IPS-18a (cell line): ENCODE data around the gene COL2A1.
A peak's percentile ranks its signal among the peaks of the same experiment; 100 is the strongest.

Source experiments
- H3K27ac ChIP-seq: one replicate; pipeline ENCODE4 v1.5.1; 2013; ENCODE audit warnings: low read length
- H3K27me3 ChIP-seq: one replicate; pipeline ENCODE4 v1.6.1; 2013; ENCODE audit warnings: mild to moderate bottlenecking, low read length; ENCODE audit not compliant: control insufficient read depth, insufficient read depth
- H3K36me3 ChIP-seq: one replicate; pipeline ENCODE4 v1.6.1; 2013; ENCODE audit warnings: low read depth, low read length; ENCODE audit not compliant: control insufficient read depth
- H3K4me1 ChIP-seq: one replicate; pipeline ENCODE4 v1.6.1; 2013; ENCODE audit warnings: low read depth, low read length; ENCODE audit not compliant: control insufficient read depth
- H3K4me3 ChIP-seq: one replicate; pipeline ENCODE4 v1.5.1; 2013; ENCODE audit warnings: low read length
- H3K9ac ChIP-seq: one replicate; pipeline ENCODE4 v1.6.1; 2013; ENCODE audit warnings: mild to moderate bottlenecking, low read length, moderate library complexity
- H3K9me3 ChIP-seq: one replicate; pipeline ENCODE4 v1.6.1; 2013; ENCODE audit warnings: low read depth, low read length; ENCODE audit not compliant: control insufficient read depth

Gene COL2A1

GRCh38 chr12:48039151-48039550 lies 34.9 kb upstream of the COL2A1 start:
- H3K4me1 ChIP-seq = peaks cover 20% of the 10 kb centered on the region
- no peak overlapping the region for H3K27ac ChIP-seq
- H3K9me3 ChIP-seq = no peaks in the 10 kb centered on the region
- no peak overlapping the region for H3K9ac ChIP-seq
- peaks cover 53% of the 10 kb centered on the region for H3K27me3 ChIP-seq
- H3K4me3 ChIP-seq = no peak overlapping the region
- H3K36me3 ChIP-seq = peaks cover 2% of the 10 kb centered on the region

DNA sequence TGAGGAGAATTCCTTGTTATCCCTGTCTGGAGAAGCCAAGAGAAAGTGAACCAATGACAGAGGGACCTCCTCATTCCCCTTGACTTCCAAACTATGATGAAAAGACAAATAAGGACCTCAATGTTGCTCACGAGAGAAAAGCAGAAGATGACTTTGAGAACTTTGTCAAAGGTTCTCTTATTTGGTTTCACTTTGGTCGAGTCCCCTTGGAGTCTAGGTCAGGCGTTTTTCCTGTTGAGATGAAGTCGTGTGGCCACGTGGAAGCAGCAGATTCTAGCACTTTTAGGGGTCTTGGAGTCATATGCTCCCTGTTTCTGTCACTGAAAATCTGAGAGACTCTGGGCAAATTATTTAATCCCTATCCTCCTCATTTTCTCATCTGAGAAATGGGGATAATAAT lies 33.8 kb upstream of the COL2A1 start:
- Histone ChIP-seq H3K27ac (peak overlapping the region; percentile 63), H3K9me3 (no peaks in the 10 kb centered on the region), H3K9ac (peak overlapping the region; percentile 57), H3K36me3 (no peaks in the 10 kb centered on the region), H3K4me3 (peak overlapping the region; percentile 49), H3K4me1 (peaks cover 20% of the 10 kb centered on the region), H3K27me3 (peaks cover 64% of the 10 kb centered on the region)

DNA sequence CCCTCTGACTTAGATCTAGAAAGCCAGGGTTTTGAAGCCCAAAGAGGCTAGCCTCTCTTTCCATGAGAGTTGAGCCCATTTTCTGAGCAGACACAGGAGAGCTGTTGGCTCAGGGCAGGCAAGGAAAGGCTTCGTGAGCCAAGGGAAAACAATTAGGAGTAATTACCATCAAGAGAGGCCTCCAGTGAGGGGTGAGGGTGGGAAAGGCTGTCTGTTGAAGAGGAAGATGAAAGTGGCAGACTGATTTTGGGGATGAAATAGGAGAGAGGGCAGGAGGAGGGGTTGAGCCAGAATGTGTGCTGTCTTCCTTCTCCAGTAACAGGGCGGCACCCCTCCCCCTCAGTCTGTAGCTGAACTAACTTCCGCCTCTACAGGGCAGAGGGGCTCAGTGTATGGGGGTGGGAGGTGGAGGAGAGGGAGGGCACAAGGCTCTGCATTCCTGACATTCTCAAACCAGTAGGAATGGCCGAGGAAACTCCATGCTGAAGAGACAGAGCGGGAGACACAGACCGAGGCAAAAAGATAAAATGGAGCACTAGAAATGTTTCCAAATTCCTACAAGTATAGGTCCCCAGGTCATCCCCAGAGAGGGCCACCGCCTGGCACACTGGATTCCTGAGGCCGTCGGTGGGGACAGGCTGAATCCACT lies 33.1 kb upstream of the COL2A1 start:
- no peaks in the 10 kb centered on the region for H3K36me3 ChIP-seq
- peak overlapping the region; percentile 57 for H3K9ac ChIP-seq
- H3K27ac ChIP-seq = peak overlapping the region; percentile 63
- peak overlapping the region; percentile 49 for H3K4me3 ChIP-seq
- peaks cover 20% of the 10 kb centered on the region for H3K4me1 ChIP-seq
- H3K27me3 ChIP-seq = peaks cover 71% of the 10 kb centered on the region
- H3K9me3 ChIP-seq = no peaks in the 10 kb centered on the region

GRCh38 chr12:48036818-48037217 lies 32.5 kb upstream of the COL2A1 start:
- Histone ChIP-seq H3K4me3 (peak overlapping the region; percentile 49), H3K4me1 (peaks cover 20% of the 10 kb centered on the region), H3K9me3 (no peaks in the 10 kb centered on the region), H3K27ac (no peak overlapping the region), H3K27me3 (peaks cover 76% of the 10 kb centered on the region), H3K9ac (no peak overlapping the region), H3K36me3 (no peaks in the 10 kb centered on the region)

DNA sequence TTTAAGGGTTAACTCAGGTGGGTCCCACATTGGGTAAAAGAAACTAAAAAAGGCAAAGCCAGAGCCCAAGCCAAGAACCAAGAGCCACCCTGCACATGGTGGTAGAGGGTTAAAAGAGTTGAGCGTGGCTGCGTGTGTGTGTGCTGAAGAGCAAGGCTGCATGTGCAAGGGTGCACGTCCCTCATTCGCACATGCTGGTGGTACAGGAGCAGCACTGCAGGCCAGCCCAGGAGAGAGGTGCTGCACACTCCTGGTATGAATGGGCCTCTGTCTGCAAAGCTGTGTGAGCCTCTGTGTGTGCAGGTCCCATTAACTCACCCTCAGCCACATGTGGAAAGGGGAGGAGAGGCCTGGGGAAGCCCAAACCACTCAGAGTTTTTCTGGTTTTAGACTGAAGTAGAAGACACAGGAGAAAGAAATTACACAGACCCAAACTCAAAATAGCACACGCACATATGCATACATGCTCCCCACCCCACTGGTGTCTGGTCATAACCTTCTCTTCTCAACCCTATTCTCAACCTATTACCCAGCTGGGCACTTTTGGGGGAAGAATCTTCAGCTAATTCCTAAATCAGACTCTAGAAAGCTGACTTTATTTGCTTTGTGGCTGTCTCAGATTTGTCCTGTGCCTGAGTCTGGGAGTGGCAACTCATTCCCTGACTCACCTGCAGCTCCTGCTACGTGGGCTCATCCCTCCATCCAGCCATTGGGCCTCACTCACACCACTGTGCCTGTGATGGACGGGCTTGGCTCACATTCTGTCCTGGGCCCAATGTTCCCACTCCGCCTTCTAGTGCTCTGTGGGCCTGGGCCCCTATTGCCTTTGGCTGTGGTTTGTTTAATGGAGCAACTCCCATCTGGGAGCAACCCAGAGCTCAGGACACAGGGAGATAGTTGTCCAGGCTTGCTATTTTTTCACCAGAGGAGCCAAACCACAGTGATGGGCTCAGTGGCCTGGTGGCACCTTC lies 30.8 kb upstream of the COL2A1 start:
- Histone ChIP-seq H3K36me3 (no peaks in the 10 kb centered on the region), H3K27me3 (peaks cover 93% of the 10 kb centered on the region), H3K9me3 (no peaks in the 10 kb centered on the region), H3K4me1 (peaks cover 20% of the 10 kb centered on the region), H3K27ac (no peak overlapping the region), H3K4me3 (no peak overlapping the region), H3K9ac (no peak overlapping the region)

GRCh38 chr12:48033451-48033850 lies 29.2 kb upstream of the COL2A1 start:
- Histone ChIP-seq H3K9me3 (no peaks in the 10 kb centered on the region), H3K4me3 (no peak overlapping the region), H3K27me3 (peaks cover 94% of the 10 kb centered on the region), H3K9ac (no peak overlapping the region), H3K36me3 (no peaks in the 10 kb centered on the region), H3K27ac (no peak overlapping the region), H3K4me1 (peaks cover 19% of the 10 kb centered on the region)

GRCh38 chr12:48032597-48032996 lies 28.3 kb upstream of the COL2A1 start:
- H3K9me3 ChIP-seq = no peaks in the 10 kb centered on the region
- no peak overlapping the region for H3K9ac ChIP-seq
- H3K27me3 ChIP-seq = peaks cover 94% of the 10 kb centered on the region
- no peak overlapping the region for H3K4me3 ChIP-seq
- no peaks in the 10 kb centered on the region for H3K36me3 ChIP-seq
- H3K4me1 ChIP-seq = peaks cover 11% of the 10 kb centered on the region
- H3K27ac ChIP-seq = no peak overlapping the region

DNA sequence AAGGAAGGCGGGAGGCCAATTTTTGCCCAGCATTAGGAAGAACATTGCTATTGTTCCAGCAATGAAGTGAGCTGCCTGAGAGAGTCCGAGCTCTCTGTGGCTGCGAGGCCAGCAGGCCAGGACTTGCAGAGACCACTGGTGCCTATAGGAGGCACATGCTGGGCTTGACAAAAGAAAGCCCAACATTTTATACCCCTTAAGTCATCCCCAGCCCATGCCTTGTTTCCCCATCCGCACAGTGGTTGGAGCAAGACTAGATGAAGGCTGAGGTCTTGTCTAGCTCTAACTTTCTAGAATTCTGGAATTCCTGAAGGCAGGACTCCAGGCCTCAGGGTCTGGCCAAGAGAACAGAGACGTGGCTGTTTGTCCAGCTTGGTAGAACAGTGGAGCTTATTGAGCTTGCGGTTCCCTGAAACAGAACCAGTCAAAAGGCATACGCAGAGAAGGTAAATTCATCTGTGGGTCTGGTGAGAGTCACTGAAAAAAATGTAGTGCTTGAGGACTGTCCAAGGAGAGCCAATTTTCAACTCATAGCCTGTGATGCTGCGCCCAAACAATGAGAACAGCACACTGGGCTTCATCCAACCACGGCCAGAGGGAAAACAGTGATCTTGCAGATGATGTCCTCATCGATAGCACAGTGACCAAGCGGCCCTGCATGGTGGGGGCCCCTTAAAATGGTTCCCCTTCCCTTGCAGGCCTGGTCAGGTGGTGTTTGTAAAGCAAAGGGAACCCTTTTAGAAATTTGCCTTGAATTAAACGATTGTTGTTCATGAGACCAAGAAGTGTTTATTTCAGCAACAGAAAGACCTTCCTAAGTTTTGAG lies 27.1 kb upstream of the COL2A1 start:
- Histone ChIP-seq H3K9ac (no peak overlapping the region), H3K27me3 (peaks cover 99% of the 10 kb centered on the region), H3K4me1 (peaks cover under 1% of the 10 kb centered on the region), H3K4me3 (no peak overlapping the region), H3K36me3 (no peaks in the 10 kb centered on the region), H3K27ac (no peak overlapping the region), H3K9me3 (no peaks in the 10 kb centered on the region)

- Histone ChIP-seq H3K9me3 (no peaks in the 10 kb centered on the region), H3K27me3 (peaks cover 99% of the 10 kb centered on the region), H3K4me3 (no peak overlapping the region), H3K36me3 (no peaks in the 10 kb centered on the region), H3K4me1 (no peaks in the 10 kb centered on the region), H3K27ac (no peak overlapping the region), H3K9ac (no peak overlapping the region)
Observed at GRCh38 chr12:48030173-48030650, 25.9 kb upstream of the COL2A1 start.

GRCh38 chr12:48029491-48030172 lies 25.4 kb upstream of the COL2A1 start:
- H3K27me3 ChIP-seq = peaks cover 99% of the 10 kb centered on the region

More at GRCh38 chr12:48029491-48030172, 25.4 kb upstream of the COL2A1 start:
- no peak overlapping the region for H3K9ac ChIP-seq
- no peaks in the 10 kb centered on the region for H3K36me3 ChIP-seq
- H3K27ac ChIP-seq = no peak overlapping the region
- no peaks in the 10 kb centered on the region for H3K9me3 ChIP-seq
- H3K4me1 ChIP-seq = no peaks in the 10 kb centered on the region
- H3K4me3 ChIP-seq = no peak overlapping the region
